Panc1 (cell line): ENCODE results near the gene SMPDL3B. TPM values are rescaled to one million over a fixed set of nuclear protein-coding genes. Genes with fewer than 3 reads are reported as not detected.

ENCODE experiments used
- ATAC-seq: fragments of 200-7000 bp; cut with Tn5 transposase; 2 replicates; pipeline ENCODE4 v1.9.1; 2020; ENCODE audit warnings: mild to moderate bottlenecking, moderate library complexity
- BruUV-seq: library from RNA; stranded (reverse); fragments of 400-500 nt; replicated peaks from 2 replicates; lab custom pipeline; 2021; lab: Mats Ljungman, UMichigan
- CTCF ChIA-PET: fragments of 300-600 bp; sonication (Branson Sonifier 250); formaldehyde crosslinking; loops from one replicate; lab custom pipeline; 2022; ENCODE audit warnings: antibody characterized with exemption; lab: Charles Lee
- POLR2A ChIA-PET: fragments of 300-600 bp; sonication (Branson Sonifier 250); formaldehyde crosslinking; loops from one replicate; lab custom pipeline; 2022; ENCODE audit warnings: antibody characterized with exemption; lab: Charles Lee
- DNase-seq: peaks from one replicate; pipeline ENCODE4 v3.0.0-alpha.2; 2010; ENCODE audit warnings: low read depth, low spot score
- H3K27ac ChIP-seq: 2 replicates; pipeline ENCODE4 v1.5.1; 2011; ENCODE audit warnings: mild to moderate bottlenecking, low read length, inconsistent platforms
- H3K27me3 ChIP-seq: fragments of 200-500 bp; sonication (Bioruptor generic); 2 replicates; pipeline ENCODE4 v1.6.0; 2014; ENCODE audit warnings: low read length, inconsistent platforms; ENCODE audit not compliant: control insufficient read depth, insufficient read depth
- H3K36me3 ChIP-seq: fragments of 200-500 bp; sonication (Bioruptor generic); 2 replicates; pipeline ENCODE4 v1.5.1; 2014; ENCODE audit warnings: inconsistent platforms, mild to moderate bottlenecking, low read length, moderate library complexity; ENCODE audit not compliant: control insufficient read depth, insufficient read depth
- H3K4me1 ChIP-seq: 2 replicates; pipeline ENCODE4 v1.5.1; 2011; ENCODE audit warnings: inconsistent platforms, mild to moderate bottlenecking, low read length, moderate library complexity; ENCODE audit not compliant: control insufficient read depth, insufficient read depth
- H3K4me3 ChIP-seq, 2 experiments: 2 replicates each; pipeline ENCODE4 v1.5.1; 2011 to 2012; ENCODE audit warnings: low read depth in 2 of 2, low read length in 2 of 2, mild to moderate bottlenecking in 2 of 2, inconsistent platforms in 1 of 2, moderate library complexity in 1 of 2
- H3K9me3 ChIP-seq: fragments of 200-500 bp; sonication (Bioruptor generic); 2 replicates; pipeline ENCODE4 v1.5.1; 2014; ENCODE audit warnings: low read depth, mild to moderate bottlenecking, inconsistent platforms, low read length, moderate library complexity; ENCODE audit not compliant: control insufficient read depth, insufficient read depth
- CTCF ChIP-seq: fragments of 450-650 bp; IDR thresholded peaks from 2 replicates; pipeline ENCODE4 v1.5.1; 2017; ENCODE audit warnings: mild to moderate bottlenecking
- POLR2AphosphoS5 ChIP-seq: IDR thresholded peaks from 2 replicates; pipeline ENCODE4 v1.6.1; 2012; ENCODE audit warnings: mild to moderate bottlenecking, low read depth, low read length, moderate library complexity
- REST ChIP-seq, 2 experiments: IDR thresholded peaks; 2 replicates each; pipeline ENCODE4 v1.6.1; 2011 to 2012; ENCODE audit warnings: low read depth in 2 of 2, control low read depth in 1 of 2, low read length in 1 of 2, mild to moderate bottlenecking in 1 of 2, moderate library complexity in 1 of 2; ENCODE audit not compliant: insufficient read depth in 1 of 2
- SIN3A ChIP-seq: IDR thresholded peaks from 2 replicates; pipeline ENCODE4 v1.6.1; 2012; ENCODE audit warnings: low read depth, mild to moderate bottlenecking, low read length, moderate library complexity, borderline replicate concordance; ENCODE audit not compliant: insufficient read depth
- TCF7L2 ChIP-seq: IDR thresholded peaks from 2 replicates; pipeline ENCODE4 v1.6.1; 2011; ENCODE audit warnings: mild to moderate bottlenecking, low read depth, low read length, inconsistent platforms
- in situ Hi-C: cut with HindIII; loops from 2 replicates; pipeline ENCODE4 v1.10.0; 2016; ENCODE audit warnings: low sequenced_read_pairs, low pct_unique_long_range_greater_than_20kb
- intact Hi-C: fragments of 100-400 bp; cut with micrococcal nuclease; formaldehyde crosslinking; loops from one replicate; pipeline ENCODE4 v1.10.0; 2022; ENCODE audit not compliant: unreplicated experiment
- total RNA-seq: library from RNA; stranded (reverse); gene quantifications from one replicate; pipeline ENCODE4 v1.2.1, GENCODE V29; 2021; ENCODE audit not compliant: unreplicated experiment

Gene SMPDL3B
- total RNA-seq, 1 experiment from 2014 or later, result 1.5 TPM

GRCh38 chr1:27906759-27907158 lies 28.0 kb upstream of the SMPDL3B start:
- DNase-seq (no peak), ATAC-seq (no peak)
- Histone ChIP-seq H3K4me1 (no peaks in the 10 kb centered on the region), H3K9me3 (no peaks in the 10 kb centered on the region), H3K27me3 (no peaks in the 10 kb centered on the region), H3K36me3 (peaks cover 10% of the 10 kb centered on the region; the same call in 1 of the 2 replicates), H3K4me3 (no peak overlapping the region), H3K27ac (no peak overlapping the region)
- no TSS peak for BruUV-seq
- no peak for TF ChIP-seq SIN3A
- no peak for TF ChIP-seq TCF7L2
- TF ChIP-seq REST (IDR thresholded peaks at IDR 0.05; ENCODE audit: insufficient read depth in 1 of 2, low read depth in 2 of 2, low read length in 1 of 2), result no peak
- no peak for TF ChIP-seq POLR2AphosphoS5
- no peak for TF ChIP-seq CTCF
- ChIA-PET POLR2A (no interaction called here), CTCF (no interaction called here)
- in situ Hi-C loops (no loop called here), intact Hi-C loops (no loop called here)

GRCh38 chr1:27912429-27912828 lies 22.4 kb upstream of the SMPDL3B start:
- TF ChIP-seq TCF7L2, result no peak
- no peak for TF ChIP-seq SIN3A
- no peak for TF ChIP-seq POLR2AphosphoS5
- TF ChIP-seq REST (IDR thresholded peaks at IDR 0.05; ENCODE audit: insufficient read depth in 1 of 2, low read depth in 2 of 2, low read length in 1 of 2), result no peak
- TF ChIP-seq CTCF, result no peak
- CTCF ChIA-PET, result no interaction called here
- H3K4me1 ChIP-seq, result no peaks in the 10 kb centered on the region
- no peak for ATAC-seq
- H3K9me3 ChIP-seq, result no peaks in the 10 kb centered on the region; the same call in 1 of the 2 replicates
- TSS peak; percentile 52 for BruUV-seq
- POLR2A ChIA-PET, result interaction anchor here (0.7 kb wide), 1 partner anchor 10 kb away, joined by 4 read pairs; no protein-coding TSS in a partner anchor
- no peaks in the 10 kb centered on the region for H3K27me3 ChIP-seq
- intact Hi-C loops (no loop called here), in situ Hi-C loops (no loop called here)
- no peak overlapping the region for H3K4me3 ChIP-seq
- DNase-seq, result no peak
- peaks cover 11% of the 10 kb centered on the region for H3K36me3 ChIP-seq
- no peak overlapping the region for H3K27ac ChIP-seq
